Fibroblast of the aortic adventitia (primary cell): ENCODE measurements around the gene LMO4. TPM values are rescaled to one million over a fixed set of nuclear protein-coding genes. Genes with fewer than 3 reads are reported as not detected.

Source experiments
- DNase-seq: peaks from one replicate; pipeline ENCODE4 v3.0.0-alpha.2; 2010; ENCODE audit warnings: low read depth
- H3K4me3 ChIP-seq: 2 replicates; pipeline ENCODE4 v1.5.1; 2011; ENCODE audit warnings: low read depth, mild to moderate bottlenecking, control low read depth, low read length, moderate library complexity
- CTCF ChIP-seq: IDR thresholded peaks from 2 replicates; pipeline ENCODE4 v1.5.1; 2011; ENCODE audit warnings: mild to moderate bottlenecking, low read length, control low read depth, inconsistent platforms; ENCODE audit not compliant: insufficient read depth
- total RNA-seq: library from RNA; depleted of rRNA; stranded (reverse); fragments of >200 nt; gene quantifications from 2 replicates; pipeline ENCODE4 v1.2.3, GENCODE V29; 2012; ENCODE audit warnings: low replicate concordance

Gene LMO4
- total RNA-seq, 1 donor: 47.1 TPM

- DNase-seq: no peak
- TF ChIP-seq CTCF: no peak
- no peak overlapping the region for H3K4me3 ChIP-seq
Measured at GRCh38 chr1:87389546-87389945, 60.9 kb downstream of the LMO4 start.

- DNase-seq: peak; percentile 20
- no peak for TF ChIP-seq CTCF
- no peak overlapping the region for H3K4me3 ChIP-seq
Measured at GRCh38 chr1:87392248-87393192, 63.8 kb downstream of the LMO4 start.

GRCh38 chr1:87393445-87394085, 64.9 kb downstream of the LMO4 start:
- DNase-seq: no peak
- H3K4me3 ChIP-seq: no peak overlapping the region
- no peak for TF ChIP-seq CTCF

GRCh38 chr1:87394513-87394912, 65.8 kb downstream of the LMO4 start:
- TF ChIP-seq CTCF: no peak
- no peak for DNase-seq
- H3K4me3 ChIP-seq: no peak overlapping the region

- H3K4me3 ChIP-seq: no peak overlapping the region
- no peak for DNase-seq
- TF ChIP-seq CTCF: no peak
Measured at GRCh38 chr1:87394982-87395381, 66.3 kb downstream of the LMO4 start.
